GM19452 (cell line): ENCODE data around the gene F13A1.
"Not testable (repeated sequence)": the region's sequence is repeated elsewhere in the genome, so short reads cannot be mapped to it uniquely, and the experiment has no call there.

ENCODE experiments used
- ATAC-seq: cut with Tn5 transposase; IDR thresholded peaks from one replicate; pipeline ENCODE4 v1.9.1; 2021; ENCODE audit not compliant: unreplicated experiment

The F13A1 gene

GRCh38 chr6:6320901-6321300, 439 bp upstream of the F13A1 start:
- no peak for ATAC-seq

GRCh38 chr6:6317825-6318733, 2.4 kb downstream of the F13A1 start:
- no peak for ATAC-seq

DNA sequence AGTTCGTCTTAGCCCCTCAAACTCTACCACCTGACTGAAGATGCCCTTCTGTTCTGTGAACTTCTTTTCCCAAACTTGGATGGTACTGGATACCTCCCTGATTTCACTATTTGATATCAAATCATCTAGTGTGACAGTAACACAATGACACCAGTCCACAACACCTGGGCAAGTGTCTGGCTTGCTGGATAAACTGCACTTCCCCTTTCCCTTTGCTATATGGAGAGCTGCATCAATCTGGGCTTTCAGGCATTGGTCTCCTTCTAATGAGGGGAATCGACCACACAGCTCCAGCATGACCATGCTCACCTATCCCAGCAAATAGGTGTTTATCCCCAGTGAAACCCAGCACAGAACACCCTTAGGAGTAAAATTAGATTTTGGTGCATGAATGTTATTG, 3.1 kb downstream of the F13A1 start:
- no peak for ATAC-seq

- no peak for ATAC-seq
Measured at GRCh38 chr6:6315660-6316059, 4.8 kb downstream of the F13A1 start.

- ATAC-seq, result no peak
Measured at GRCh38 chr6:6314596-6314995, 5.9 kb downstream of the F13A1 start.

- ATAC-seq, result no peak
Measured at GRCh38 chr6:6312901-6313441, 7.5 kb downstream of the F13A1 start.

DNA sequence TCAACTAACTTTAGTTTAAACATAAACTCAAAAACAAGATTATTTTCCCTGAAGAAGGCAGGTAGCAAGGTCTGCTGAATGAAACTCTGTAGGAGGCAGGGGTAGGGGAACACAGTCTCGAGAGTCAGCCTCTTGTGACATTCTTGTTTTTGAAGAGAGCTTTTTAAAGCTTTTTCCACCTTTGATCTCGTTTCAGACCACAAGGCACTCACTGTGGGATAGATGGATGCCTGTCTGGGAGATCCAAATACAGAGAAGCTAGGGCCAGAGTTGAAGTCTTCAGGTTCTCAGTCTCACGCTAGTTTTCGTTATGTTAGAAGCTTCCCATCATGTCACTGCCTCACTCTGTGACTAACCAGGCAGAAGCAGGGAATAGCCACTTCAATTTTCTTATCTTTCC, 14.9 kb downstream of the F13A1 start:
- no peak for ATAC-seq

GRCh38 chr6:6300383-6300782, 20.1 kb downstream of the F13A1 start:
- not testable (repeated sequence) for ATAC-seq

- ATAC-seq, result no peak
Measured at GRCh38 chr6:6293317-6293716, 27.1 kb downstream of the F13A1 start.

DNA sequence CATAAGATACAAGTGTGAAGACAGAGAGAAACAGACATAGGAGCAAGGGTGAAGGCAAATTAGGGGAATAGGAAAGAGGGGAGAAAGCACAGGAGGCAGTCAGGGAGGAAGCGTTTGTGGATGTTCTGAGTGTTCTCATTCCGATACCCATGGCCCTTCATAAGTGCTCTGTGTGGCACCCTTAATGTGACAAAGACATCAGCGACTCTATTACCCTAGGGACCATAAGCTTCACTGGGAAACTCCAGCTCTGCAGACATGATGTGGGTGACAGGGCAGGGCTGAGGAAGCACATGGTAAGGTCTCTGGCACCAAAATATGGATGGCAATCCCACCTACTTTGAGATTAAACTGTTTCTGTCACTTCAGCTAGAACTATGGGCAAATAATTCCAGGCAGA, 33.0 kb downstream of the F13A1 start:
- ATAC-seq, result no peak

DNA sequence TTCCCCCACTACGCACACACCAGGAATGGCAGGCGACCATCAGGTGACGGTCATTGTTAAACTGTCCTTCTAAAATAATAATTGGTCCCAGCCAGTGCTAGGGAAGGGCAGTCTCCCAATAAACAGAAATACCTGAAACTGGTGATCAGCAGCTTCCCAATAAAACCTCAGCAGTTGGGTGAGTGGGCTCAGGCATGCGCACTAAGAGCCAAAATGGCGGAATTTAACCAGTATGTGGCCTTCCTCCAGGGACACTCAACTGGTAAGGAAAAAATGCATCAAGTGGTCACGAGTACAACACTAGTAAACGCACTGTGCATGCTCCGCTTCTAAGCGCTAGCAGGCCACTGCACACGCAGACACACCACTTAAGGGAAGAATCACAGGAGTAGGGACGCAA, 34.8 kb downstream of the F13A1 start:
- no peak for ATAC-seq

GRCh38 chr6:6284221-6284966, 36.1 kb downstream of the F13A1 start:
- no peak for ATAC-seq

- ATAC-seq, result no peak
Measured at GRCh38 chr6:6283746-6284145, 36.7 kb downstream of the F13A1 start.

DNA sequence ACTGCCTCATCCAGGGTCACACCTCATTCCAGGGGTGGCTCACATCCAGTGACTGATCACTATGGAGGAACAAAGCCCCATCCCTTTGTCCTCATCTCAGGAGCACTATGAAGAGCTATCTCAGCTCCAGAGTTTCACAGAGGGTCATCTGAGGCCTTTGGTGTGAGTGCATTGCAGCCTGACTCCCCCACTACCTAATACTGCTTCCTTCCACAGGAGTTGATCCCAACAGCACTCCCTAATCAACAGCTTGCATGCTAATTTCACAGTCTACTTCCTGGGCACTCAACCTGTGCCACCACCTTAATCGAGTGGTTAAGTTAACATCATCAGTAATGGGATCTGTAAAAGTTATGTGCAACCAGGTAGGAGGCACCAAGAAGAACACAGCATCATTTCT, 37.7 kb downstream of the F13A1 start:
- no peak for ATAC-seq

DNA sequence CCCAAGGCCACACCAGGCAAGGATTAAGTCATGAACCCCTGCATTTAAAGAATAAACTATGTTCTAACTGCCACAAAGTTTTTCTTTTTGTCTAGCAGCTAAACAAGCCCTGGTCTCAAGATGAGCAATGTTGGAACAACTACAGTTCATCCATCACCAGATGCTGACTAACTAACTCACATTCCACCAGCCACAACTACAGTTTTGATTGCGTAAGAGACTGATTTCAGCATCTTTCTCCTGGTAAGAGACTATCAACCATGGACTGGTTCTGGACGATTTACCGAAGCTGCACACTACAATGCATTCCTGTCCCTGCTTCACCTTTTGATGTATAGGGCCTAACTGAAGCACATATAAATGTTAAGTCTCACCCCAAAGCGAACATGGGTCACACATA, 43.0 kb downstream of the F13A1 start:
- no peak for ATAC-seq

DNA sequence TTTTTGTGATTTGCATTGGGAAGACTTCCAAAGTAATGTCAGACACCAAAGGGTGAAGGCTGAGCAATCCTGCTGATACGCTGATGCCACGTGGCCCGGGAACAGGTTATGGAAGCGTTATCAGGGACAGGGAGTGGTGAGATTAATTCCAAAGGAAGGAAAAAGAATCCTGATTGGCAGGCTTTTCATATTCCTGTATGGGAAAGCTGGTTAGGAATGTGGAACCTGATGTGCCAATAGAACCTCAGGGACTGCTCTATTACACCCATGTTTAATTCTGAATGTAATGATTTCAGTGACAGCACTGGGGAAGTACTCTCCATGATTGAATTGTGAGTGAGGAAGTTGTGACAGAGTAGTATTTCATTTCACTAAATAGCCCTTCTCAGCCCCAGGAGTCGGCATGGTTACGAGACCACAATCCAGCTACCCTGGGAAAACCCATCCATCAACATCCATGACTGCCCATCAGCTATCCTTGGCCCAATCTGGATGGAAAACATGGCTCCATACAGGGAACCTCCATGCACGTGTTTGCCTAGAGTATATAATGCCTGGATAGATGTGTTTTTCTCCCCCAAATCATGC, 49.4 kb downstream of the F13A1 start:
- ATAC-seq, result no peak

GRCh38 chr6:6260196-6260722, 60.2 kb downstream of the F13A1 start:
- ATAC-seq, result no peak

- no peak for ATAC-seq
Measured at GRCh38 chr6:6256886-6257285, 63.6 kb downstream of the F13A1 start.

DNA sequence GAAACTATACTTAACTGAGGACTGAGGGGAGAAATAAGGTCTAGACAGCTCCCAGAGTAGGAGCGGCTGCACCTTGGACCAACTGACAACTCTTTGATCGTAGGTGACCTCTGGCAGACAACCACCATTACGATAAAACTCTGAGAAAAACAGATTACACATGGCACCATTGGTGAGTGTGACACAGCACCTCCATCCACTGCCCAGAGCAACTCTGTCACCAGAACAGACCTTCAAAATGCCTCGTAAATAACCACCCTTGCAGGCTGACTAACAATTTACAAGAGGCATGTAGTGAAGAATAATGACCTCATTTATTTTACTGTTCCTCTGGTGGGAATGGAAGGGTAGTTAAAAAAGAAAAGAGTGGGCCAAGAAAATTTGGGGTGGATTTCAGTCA, 64.2 kb downstream of the F13A1 start:
- no peak for ATAC-seq

DNA sequence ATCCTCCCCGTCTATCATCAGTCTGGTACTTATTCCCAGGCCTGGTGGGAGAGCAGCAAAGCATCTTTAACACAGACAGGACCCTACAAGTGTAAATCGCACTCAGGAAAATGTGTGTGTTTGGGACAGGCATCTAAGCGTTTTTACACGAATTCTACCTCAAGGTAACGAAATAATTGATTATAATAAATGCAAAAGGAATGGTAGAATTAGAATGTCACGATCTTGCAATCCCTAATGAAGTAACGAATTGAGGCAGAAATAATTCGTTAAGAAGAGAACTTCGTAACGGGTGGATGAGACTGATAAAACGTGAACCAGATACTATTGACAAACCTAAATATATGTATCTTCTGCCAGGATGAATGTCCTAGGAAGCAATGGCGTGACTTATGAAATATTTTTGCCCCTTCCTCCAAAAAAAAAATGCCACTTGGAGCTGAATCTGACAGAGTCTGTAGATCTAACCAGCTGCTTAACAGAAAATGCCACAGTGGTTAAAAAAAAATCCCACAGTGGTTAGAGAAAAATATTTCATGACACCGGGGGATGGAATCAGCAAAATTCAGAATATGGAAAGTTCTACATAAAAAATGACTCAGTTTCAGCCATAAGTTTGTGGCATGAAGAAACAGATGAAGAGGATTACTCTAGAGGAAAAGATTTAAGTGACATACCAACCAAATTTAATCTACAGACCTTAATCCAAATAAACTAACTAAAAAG, 68.7 kb downstream of the F13A1 start:
- no peak for ATAC-seq

GRCh38 chr6:6248651-6249050, 71.8 kb downstream of the F13A1 start:
- ATAC-seq, result peak; percentile 63
